Activated B cell treated with CpG ODN at 0.5 μM for 24 hours (primary cell): ENCODE results near the gene TASP1. TPM values are rescaled to one million over a fixed set of nuclear protein-coding genes. Genes with fewer than 3 reads are reported as not detected.
"Not testable (repeated sequence)": the region's sequence is repeated elsewhere in the genome, so short reads cannot be mapped to it uniquely, and the experiment has no call there.

Experiments used
- ATAC-seq: fragments of 200-7000 bp; cut with Tn5 transposase; one replicate; pipeline ENCODE4 v1.10.0; 2021; ENCODE audit warnings: low read depth, mild to moderate bottlenecking, moderate library complexity
- CTCF ChIA-PET: fragments of 350-600 bp; sonication (Branson Sonifier 250); formaldehyde crosslinking; loops from one replicate; lab custom pipeline; 2021; ENCODE audit warnings: antibody characterized with exemption; lab: Charles Lee
- POLR2A ChIA-PET: fragments of 350-600 bp; sonication (Branson Sonifier 250); formaldehyde crosslinking; loops from one replicate; lab custom pipeline; 2021; ENCODE audit warnings: antibody characterized with exemption; lab: Charles Lee
- DNase-seq: peaks from one replicate; pipeline ENCODE4 v3.0.0; 2022
- H3K27ac Mint-ChIP-seq: one replicate; pipeline ENCODE4 v1.8.0; 2020; ENCODE audit warnings: mixed read lengths
- H3K27me3 Mint-ChIP-seq: one replicate; pipeline ENCODE4 v1.8.0; 2021; ENCODE audit warnings: mixed read lengths
- H3K36me3 Mint-ChIP-seq: one replicate; pipeline ENCODE4 v1.8.0; 2021; ENCODE audit warnings: low read depth, mixed read lengths
- H3K4me1 Mint-ChIP-seq: one replicate; pipeline ENCODE4 v1.8.0; 2021; ENCODE audit warnings: mixed read lengths
- H3K4me3 Mint-ChIP-seq: one replicate; pipeline ENCODE4 v1.8.0; 2020; ENCODE audit warnings: mild to moderate bottlenecking, mixed read lengths
- H3K9me3 Mint-ChIP-seq: one replicate; pipeline ENCODE4 v1.8.0; 2020; ENCODE audit warnings: mixed read lengths
- CTCF ChIP-seq: fragments of 200-600 bp; IDR thresholded peaks from one replicate; pipeline ENCODE4 v1.8.0; 2022; ENCODE audit warnings: antibody characterized with exemption, mild to moderate bottlenecking
- intact Hi-C: fragments of 100-400 bp; cut with micrococcal nuclease; formaldehyde crosslinking; loops from one replicate; pipeline ENCODE4 v1.15.1; 2024
- total RNA-seq: library from RNA; stranded (reverse); gene quantifications from 2 replicates; pipeline ENCODE4 v1.2.3, GENCODE V29; 2022

TASP1 gene
- total RNA-seq, 1 donor from 2014 or later, result 20.6 TPM

DNA sequence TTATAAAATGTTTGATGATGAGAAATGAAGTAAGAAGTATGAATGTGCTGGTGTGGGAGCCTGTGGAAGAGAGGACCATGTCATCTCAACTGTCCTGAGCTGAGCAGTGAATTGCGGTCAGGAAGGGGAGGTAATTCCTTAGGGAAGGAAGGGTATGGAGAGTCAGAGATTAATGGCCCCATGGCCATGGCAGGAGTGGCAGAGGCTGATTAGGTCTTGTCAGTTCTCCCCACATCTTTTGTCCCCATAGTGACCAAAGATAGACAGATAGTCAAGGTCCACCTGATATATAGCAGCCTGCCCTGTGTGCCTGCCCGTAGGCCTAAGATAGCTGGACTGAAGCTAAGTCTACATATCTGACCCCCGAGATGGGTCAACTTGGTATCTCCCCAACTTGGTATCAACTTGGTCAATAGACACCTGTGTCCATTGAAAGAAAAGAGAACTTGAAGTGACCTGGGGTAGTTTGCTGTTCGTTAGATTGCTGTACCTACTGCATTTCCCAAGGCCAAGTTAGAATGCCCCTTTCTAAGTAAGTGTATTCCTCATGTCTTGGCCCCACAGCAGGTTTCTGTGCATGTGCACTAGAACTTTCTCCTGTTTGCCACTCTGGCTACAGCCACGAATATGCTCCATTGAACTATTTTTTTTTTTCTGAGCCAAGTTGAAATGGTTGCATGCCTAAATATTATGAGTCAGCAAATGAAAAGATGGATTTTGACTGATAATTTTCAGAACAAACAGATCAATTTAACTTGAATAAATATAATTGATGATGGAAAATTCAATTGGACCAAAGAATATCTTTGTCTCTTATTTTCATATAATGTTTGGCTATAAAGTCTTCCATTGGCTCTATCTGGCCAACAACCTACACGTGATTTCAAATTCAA lies 274.2 kb downstream of the TASP1 start:
- Mint-ChIP-seq H3K9me3 (peaks cover 2% of the 10 kb centered on the region), H3K27me3 (no peaks in the 10 kb centered on the region), H3K27ac (no peak overlapping the region), H3K4me3 (no peak overlapping the region), H3K36me3 (no peaks in the 10 kb centered on the region), H3K4me1 (no peaks in the 10 kb centered on the region)
- no peak for ATAC-seq
- intact Hi-C loops, result no loop called here
- DNase-seq, result no peak
- CTCF ChIA-PET, result no interaction called here
- no peak for TF ChIP-seq CTCF
- POLR2A ChIA-PET, result no interaction called here

GRCh38 chr20:13363473-13363872 lies 275.3 kb downstream of the TASP1 start:
- no peak for TF ChIP-seq CTCF
- Mint-ChIP-seq H3K36me3 (no peaks in the 10 kb centered on the region), H3K4me1 (no peaks in the 10 kb centered on the region), H3K27ac (no peak overlapping the region), H3K27me3 (no peaks in the 10 kb centered on the region), H3K9me3 (no peaks in the 10 kb centered on the region), H3K4me3 (no peak overlapping the region)
- no peak for ATAC-seq
- ChIA-PET POLR2A (no interaction called here), CTCF (no interaction called here)
- no peak for DNase-seq
- intact Hi-C loops, result no loop called here

- intact Hi-C loops, DNase-seq, POLR2A ChIA-PET, H3K27ac Mint-ChIP-seq, H3K4me3 Mint-ChIP-seq, H3K27me3 Mint-ChIP-seq, ATAC-seq, H3K4me1 Mint-ChIP-seq, H3K9me3 Mint-ChIP-seq, H3K36me3 Mint-ChIP-seq, CTCF ChIA-PET: not testable (repeated sequence)
These were observed 276.6 kb downstream of the TASP1 start for GRCh38 chr20:13362165-13362564.

DNA sequence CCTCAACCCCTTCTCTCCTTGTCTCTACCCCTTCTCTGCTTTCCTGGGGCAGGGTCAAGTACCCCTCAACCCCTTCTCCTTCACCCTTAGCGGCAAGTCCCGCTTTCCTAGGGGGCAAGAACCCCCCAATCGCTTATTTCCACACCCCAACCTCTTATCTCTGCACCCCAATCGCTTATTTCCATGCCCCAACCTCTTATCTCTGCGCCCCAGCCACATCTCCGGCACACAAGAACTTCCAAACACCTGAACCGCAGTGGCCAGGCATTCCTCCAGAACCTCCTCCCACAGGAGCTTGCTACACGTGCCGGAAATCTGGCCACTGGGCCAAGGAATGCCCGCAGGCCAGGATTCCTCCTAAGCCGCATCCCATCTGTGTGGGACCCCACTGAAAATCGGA lies 279.8 kb downstream of the TASP1 start:
- CTCF ChIA-PET, H3K27ac Mint-ChIP-seq, POLR2A ChIA-PET, H3K27me3 Mint-ChIP-seq, intact Hi-C loops, H3K36me3 Mint-ChIP-seq, H3K4me1 Mint-ChIP-seq, H3K9me3 Mint-ChIP-seq, H3K4me3 Mint-ChIP-seq, DNase-seq, ATAC-seq: not testable (repeated sequence)

- intact Hi-C loops, H3K27me3 Mint-ChIP-seq, CTCF ChIA-PET, ATAC-seq, DNase-seq, H3K27ac Mint-ChIP-seq, H3K4me3 Mint-ChIP-seq, H3K36me3 Mint-ChIP-seq, H3K4me1 Mint-ChIP-seq, POLR2A ChIA-PET, H3K9me3 Mint-ChIP-seq: not testable (repeated sequence)
These were observed 280.9 kb downstream of the TASP1 start for GRCh38 chr20:13357782-13358181.

DNA sequence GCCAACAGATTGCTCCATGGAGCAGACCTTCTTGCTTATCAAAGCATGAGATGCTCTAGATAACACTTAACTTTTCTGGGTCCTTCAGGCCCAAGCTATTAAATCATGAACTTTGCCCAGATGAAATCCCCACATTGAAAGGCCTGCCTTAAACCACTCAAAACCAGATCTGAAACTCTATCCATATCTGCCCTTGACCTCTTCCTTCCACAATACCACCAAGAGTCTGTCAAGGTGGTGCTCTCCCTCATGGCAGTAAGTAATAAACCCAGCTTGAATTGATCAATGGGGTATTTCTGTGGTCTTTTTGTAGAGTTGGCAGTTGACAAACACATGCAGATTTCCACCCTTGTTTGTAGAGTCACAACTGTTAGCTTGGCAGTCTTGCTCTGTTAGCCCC lies 282.1 kb downstream of the TASP1 start:
- no peaks in the 10 kb centered on the region for H3K4me1 Mint-ChIP-seq
- DNase-seq, result no peak
- H3K36me3 Mint-ChIP-seq, result no peaks in the 10 kb centered on the region
- CTCF ChIA-PET, result no interaction called here
- H3K4me3 Mint-ChIP-seq, result no peak overlapping the region
- ATAC-seq, result no peak
- POLR2A ChIA-PET, result no interaction called here
- no peaks in the 10 kb centered on the region for H3K9me3 Mint-ChIP-seq
- intact Hi-C loops, result no loop called here
- no peak overlapping the region for H3K27ac Mint-ChIP-seq
- TF ChIP-seq CTCF, result no peak
- H3K27me3 Mint-ChIP-seq, result no peaks in the 10 kb centered on the region
